Esophagus muscularis mucosa (tissue), 4 donors: ENCODE data around the gene DENND4C.

ENCODE experiments used
- EP300 ChIP-seq: sonication (generic); formaldehyde crosslinking; IDR thresholded peaks from one replicate; pipeline ENCODE4 v1.6.1; 2017; ENCODE audit warnings: antibody characterized with exemption
- POLR2A ChIP-seq: fragments of 450-650 bp; IDR thresholded peaks from one replicate; pipeline ENCODE4 v1.6.1; 2017; ENCODE audit warnings: antibody characterized with exemption, moderate library complexity, mild to moderate bottlenecking, low read depth
- POLR2AphosphoS5 ChIP-seq, 2 donors: sonication (generic); formaldehyde crosslinking; IDR thresholded peaks; one replicate each; pipeline ENCODE4 v1.6.1; 2017; ENCODE audit warnings: antibody characterized with exemption in 2 of 2
- TF ChIP-seq, protein P1 (sequence below), 3 experiments: fragments of 200-600 bp in 2 of 3; fragments of 450-650 bp in 1 of 3; sonication (generic) in 2 of 3; IDR thresholded peaks; one replicate each; pipeline ENCODE4 v1.5.1; 2017 to 2019; ENCODE audit warnings: antibody characterized with exemption in 3 of 3, mild to moderate bottlenecking in 2 of 3, moderate library complexity in 1 of 3

DNA sequence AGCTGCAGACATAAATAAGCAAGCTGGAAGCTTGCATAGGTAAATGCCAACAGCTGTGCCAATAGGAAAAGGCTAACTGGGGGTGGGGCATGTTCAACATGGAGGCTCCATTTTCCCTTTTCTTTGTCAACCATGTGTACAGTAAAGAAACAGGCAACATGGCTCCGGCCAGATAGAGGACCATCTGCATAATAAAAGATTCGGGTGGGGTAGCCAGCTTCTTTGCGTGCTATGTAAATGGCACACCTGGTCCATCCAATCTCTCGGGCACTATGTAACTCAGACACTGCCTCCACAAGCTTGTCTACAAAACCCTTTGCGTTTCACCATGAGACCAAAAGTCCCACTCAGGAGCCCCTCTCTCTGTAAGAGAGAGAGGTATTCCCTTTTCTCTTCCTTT lies 41.7 kb upstream of the DENND4C start:
- TF ChIP-seq, protein P1, sequence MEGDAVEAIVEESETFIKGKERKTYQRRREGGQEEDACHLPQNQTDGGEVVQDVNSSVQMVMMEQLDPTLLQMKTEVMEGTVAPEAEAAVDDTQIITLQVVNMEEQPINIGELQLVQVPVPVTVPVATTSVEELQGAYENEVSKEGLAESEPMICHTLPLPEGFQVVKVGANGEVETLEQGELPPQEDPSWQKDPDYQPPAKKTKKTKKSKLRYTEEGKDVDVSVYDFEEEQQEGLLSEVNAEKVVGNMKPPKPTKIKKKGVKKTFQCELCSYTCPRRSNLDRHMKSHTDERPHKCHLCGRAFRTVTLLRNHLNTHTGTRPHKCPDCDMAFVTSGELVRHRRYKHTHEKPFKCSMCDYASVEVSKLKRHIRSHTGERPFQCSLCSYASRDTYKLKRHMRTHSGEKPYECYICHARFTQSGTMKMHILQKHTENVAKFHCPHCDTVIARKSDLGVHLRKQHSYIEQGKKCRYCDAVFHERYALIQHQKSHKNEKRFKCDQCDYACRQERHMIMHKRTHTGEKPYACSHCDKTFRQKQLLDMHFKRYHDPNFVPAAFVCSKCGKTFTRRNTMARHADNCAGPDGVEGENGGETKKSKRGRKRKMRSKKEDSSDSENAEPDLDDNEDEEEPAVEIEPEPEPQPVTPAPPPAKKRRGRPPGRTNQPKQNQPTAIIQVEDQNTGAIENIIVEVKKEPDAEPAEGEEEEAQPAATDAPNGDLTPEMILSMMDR (IDR thresholded peaks at IDR 0.05): no peak
- TF ChIP-seq POLR2A: no peak
- TF ChIP-seq EP300: no peak
- TF ChIP-seq POLR2AphosphoS5 (IDR thresholded peaks at IDR 0.05): no peak
